Activated naive CD8-positive, alpha-beta T cell treated with anti-CD3 and anti-CD28 coated beads, Interleukin-2, amount 50 U/mL, for 24 hours (primary cell): ENCODE results near the gene IL7R.
"Not testable (repeated sequence)": the region's sequence is repeated elsewhere in the genome, so short reads cannot be mapped to it uniquely, and the experiment has no call there.

Experiments used
- ATAC-seq: fragments of 150-1000 bp; cut with Tn5 transposase; one replicate; pipeline ENCODE4 v1.10.0; 2021
- DNase-seq: peaks from one replicate; pipeline ENCODE4 v3.0.0; 2021
- H3K27ac Mint-ChIP-seq: one replicate; pipeline ENCODE4 v1.8.0; 2021; ENCODE audit warnings: mild to moderate bottlenecking, mixed read lengths
- H3K27me3 Mint-ChIP-seq: one replicate; pipeline ENCODE4 v1.8.0; 2021; ENCODE audit warnings: mixed read lengths
- H3K36me3 Mint-ChIP-seq: one replicate; pipeline ENCODE4 v1.8.0; 2021; ENCODE audit warnings: low read depth, mixed read lengths
- H3K4me1 Mint-ChIP-seq: one replicate; pipeline ENCODE4 v1.8.0; 2021; ENCODE audit warnings: mixed read lengths
- H3K4me3 Mint-ChIP-seq: one replicate; pipeline ENCODE4 v1.8.0; 2021; ENCODE audit warnings: mild to moderate bottlenecking, moderate library complexity, mixed read lengths
- H3K9me3 Mint-ChIP-seq: one replicate; pipeline ENCODE4 v1.8.0; 2021; ENCODE audit warnings: mixed read lengths

IL7R gene

DNA sequence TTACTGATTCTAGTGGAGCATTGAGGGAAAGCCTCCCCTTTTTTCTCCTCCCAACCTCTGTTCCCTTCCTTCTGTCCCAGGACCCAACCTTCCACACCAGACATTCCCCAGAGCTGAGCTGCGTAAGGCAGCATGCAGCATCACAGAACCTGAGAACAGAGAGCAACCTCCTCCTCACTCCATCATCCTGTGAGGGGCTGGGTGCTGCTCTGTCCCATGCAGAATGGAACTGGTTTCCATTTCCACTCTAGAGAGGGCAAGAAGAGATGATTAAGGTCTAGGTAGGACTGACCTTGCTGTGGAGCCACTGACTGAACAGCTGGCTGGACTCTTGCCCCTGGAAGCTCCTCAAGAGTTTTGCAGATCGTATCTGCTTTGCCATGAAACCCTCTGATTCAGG is 30.1 kb upstream of the IL7R start:
- no peaks in the 10 kb centered on the region for H3K27me3 Mint-ChIP-seq
- H3K4me1 Mint-ChIP-seq = peaks cover 98% of the 10 kb centered on the region
- ATAC-seq (peak; percentile 64), DNase-seq (peak; percentile 46)
- H3K36me3 Mint-ChIP-seq = peaks cover 5% of the 10 kb centered on the region
- H3K4me3 Mint-ChIP-seq = peak overlapping the region; percentile 65
- peak overlapping the region; percentile 99 for H3K27ac Mint-ChIP-seq
- no peaks in the 10 kb centered on the region for H3K9me3 Mint-ChIP-seq

- ATAC-seq = peak; percentile 39
- Mint-ChIP-seq H3K36me3 (peaks cover 5% of the 10 kb centered on the region), H3K4me3 (peak overlapping the region; percentile 10), H3K4me1 (peaks cover 98% of the 10 kb centered on the region), H3K27ac (peak overlapping the region; percentile 99), H3K27me3 (no peaks in the 10 kb centered on the region), H3K9me3 (no peaks in the 10 kb centered on the region)
- no peak for DNase-seq
Measured at GRCh38 chr5:35828082-35828598, 28.6 kb upstream of the IL7R start.

GRCh38 chr5:35830587-35830986 is 26.1 kb upstream of the IL7R start:
- H3K36me3 Mint-ChIP-seq = peaks cover 4% of the 10 kb centered on the region
- ATAC-seq (no peak), DNase-seq (no peak)
- H3K4me3 Mint-ChIP-seq = peak overlapping the region; percentile 53
- H3K27me3 Mint-ChIP-seq = no peaks in the 10 kb centered on the region
- H3K4me1 Mint-ChIP-seq = peaks cover 98% of the 10 kb centered on the region
- no peaks in the 10 kb centered on the region for H3K9me3 Mint-ChIP-seq
- peak overlapping the region; percentile 99 for H3K27ac Mint-ChIP-seq

DNA sequence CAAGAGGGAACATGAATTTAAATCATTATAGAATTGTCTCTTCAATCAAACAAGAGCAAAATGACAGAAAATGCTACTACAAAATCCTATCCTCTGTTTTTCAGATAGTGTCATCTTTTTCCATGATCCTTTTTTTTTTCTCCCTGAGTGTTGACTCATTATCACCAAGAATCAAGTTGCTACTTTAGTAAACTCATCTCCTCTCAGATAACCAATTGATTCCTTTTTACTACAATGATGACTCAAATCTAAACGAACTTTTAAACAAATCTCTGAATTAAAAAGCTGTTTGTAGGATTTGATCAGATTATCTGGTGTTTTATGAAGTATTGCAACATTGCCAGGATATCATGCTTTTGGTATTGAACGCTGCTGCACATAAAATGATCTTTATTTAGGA is 23.9 kb upstream of the IL7R start:
- ATAC-seq (peak; percentile 11), DNase-seq (no peak)
- Mint-ChIP-seq H3K36me3 (peaks cover 4% of the 10 kb centered on the region), H3K27me3 (no peaks in the 10 kb centered on the region), H3K27ac (peak overlapping the region; percentile 99), H3K4me1 (peaks cover 97% of the 10 kb centered on the region), H3K4me3 (peak overlapping the region; percentile 39), H3K9me3 (no peaks in the 10 kb centered on the region)

- no peaks in the 10 kb centered on the region for H3K9me3 Mint-ChIP-seq
- no peak for ATAC-seq
- H3K36me3 Mint-ChIP-seq = peaks cover 5% of the 10 kb centered on the region
- peak overlapping the region; percentile 99 for H3K27ac Mint-ChIP-seq
- H3K4me1 Mint-ChIP-seq = peaks cover 97% of the 10 kb centered on the region
- no peak for DNase-seq
- peak overlapping the region; percentile 39 for H3K4me3 Mint-ChIP-seq
- H3K27me3 Mint-ChIP-seq = no peaks in the 10 kb centered on the region
Measured at GRCh38 chr5:35833224-35833623, 23.5 kb upstream of the IL7R start.

- no peak for DNase-seq
- peak overlapping the region; percentile 72 for H3K4me3 Mint-ChIP-seq
- H3K27ac Mint-ChIP-seq = peak overlapping the region; percentile 99
- H3K4me1 Mint-ChIP-seq = peaks cover 97% of the 10 kb centered on the region
- peaks cover 10% of the 10 kb centered on the region for H3K36me3 Mint-ChIP-seq
- ATAC-seq = peak; percentile 60
- peaks cover 4% of the 10 kb centered on the region for H3K9me3 Mint-ChIP-seq
- no peaks in the 10 kb centered on the region for H3K27me3 Mint-ChIP-seq
Measured at GRCh38 chr5:35835796-35836742, 20.6 kb upstream of the IL7R start.

DNA sequence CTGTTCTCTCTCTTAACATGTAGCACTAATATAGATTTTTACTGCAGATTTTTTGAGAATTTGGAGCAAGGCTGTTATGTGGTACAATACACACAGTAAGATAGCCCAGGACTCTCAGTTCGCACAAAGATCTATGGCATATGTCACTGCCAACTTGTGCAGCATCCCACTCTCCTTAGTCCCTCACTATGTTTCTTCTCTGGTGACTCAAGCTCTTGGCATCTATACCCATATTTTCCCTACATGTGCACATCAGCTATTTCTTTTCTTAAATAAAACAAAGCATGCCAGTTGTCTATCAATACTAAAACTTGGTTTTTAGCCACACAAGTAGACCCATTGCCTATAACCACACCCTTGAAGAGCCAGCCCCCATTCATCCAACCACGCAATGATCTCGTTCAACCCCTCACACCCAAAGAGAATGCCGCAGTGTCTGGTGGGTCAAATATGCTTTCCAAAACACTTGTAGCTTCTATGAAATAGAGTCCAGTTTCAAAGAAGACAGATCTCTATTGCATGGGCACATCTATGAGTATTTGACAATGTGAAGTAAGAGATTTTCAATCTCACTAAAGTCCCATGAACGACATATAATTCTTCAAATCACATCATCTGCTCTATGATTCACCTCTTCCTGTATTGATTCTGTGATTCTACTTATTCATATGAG is 18.2 kb upstream of the IL7R start:
- Mint-ChIP-seq H3K9me3 (peaks cover 11% of the 10 kb centered on the region), H3K27me3 (no peaks in the 10 kb centered on the region), H3K36me3 (peaks cover 20% of the 10 kb centered on the region), H3K4me1 (peaks cover 80% of the 10 kb centered on the region), H3K27ac (peak overlapping the region; percentile 99), H3K4me3 (peak overlapping the region; percentile 30)
- peak; percentile 55 for DNase-seq
- peak; percentile 83 for ATAC-seq

DNA sequence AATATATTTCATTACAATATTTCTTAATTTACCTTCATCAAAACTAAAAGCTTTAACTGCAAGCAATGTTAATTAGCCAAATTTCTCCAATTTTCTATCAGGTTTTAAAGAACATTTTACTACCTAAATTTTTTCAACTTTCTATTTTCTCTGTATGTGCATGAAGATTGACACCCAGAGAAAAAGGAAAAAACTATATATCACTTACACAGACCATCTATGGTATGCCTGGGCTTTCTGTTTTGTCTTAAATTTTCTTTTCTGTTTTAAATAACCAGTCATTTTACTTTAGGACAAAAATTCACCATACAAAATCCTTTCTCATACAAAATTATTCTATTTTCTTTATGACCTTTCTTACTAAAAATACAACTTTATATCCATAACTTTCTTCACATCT is 13.8 kb upstream of the IL7R start:
- Mint-ChIP-seq H3K4me3 (no peak overlapping the region), H3K9me3 (peaks cover 48% of the 10 kb centered on the region), H3K36me3 (peaks cover 58% of the 10 kb centered on the region), H3K4me1 (peaks cover 50% of the 10 kb centered on the region), H3K27me3 (no peaks in the 10 kb centered on the region), H3K27ac (no peak overlapping the region)
- no peak for DNase-seq
- ATAC-seq = no peak

GRCh38 chr5:35845508-35845907 is 11.2 kb upstream of the IL7R start:
- H3K4me1 Mint-ChIP-seq = peaks cover 37% of the 10 kb centered on the region
- not testable (repeated sequence) for H3K27me3 Mint-ChIP-seq, H3K4me3 Mint-ChIP-seq, H3K27ac Mint-ChIP-seq, ATAC-seq, DNase-seq
- H3K9me3 Mint-ChIP-seq = peaks cover 48% of the 10 kb centered on the region
- H3K36me3 Mint-ChIP-seq = peaks cover 66% of the 10 kb centered on the region

- ATAC-seq (no peak), DNase-seq (no peak)
- Mint-ChIP-seq H3K27me3 (no peaks in the 10 kb centered on the region), H3K36me3 (peaks cover 67% of the 10 kb centered on the region), H3K4me1 (peaks cover 47% of the 10 kb centered on the region), H3K4me3 (no peak overlapping the region), H3K27ac (no peak overlapping the region), H3K9me3 (peaks cover 52% of the 10 kb centered on the region)
Measured at GRCh38 chr5:35847491-35847890, 9.2 kb upstream of the IL7R start.

DNA sequence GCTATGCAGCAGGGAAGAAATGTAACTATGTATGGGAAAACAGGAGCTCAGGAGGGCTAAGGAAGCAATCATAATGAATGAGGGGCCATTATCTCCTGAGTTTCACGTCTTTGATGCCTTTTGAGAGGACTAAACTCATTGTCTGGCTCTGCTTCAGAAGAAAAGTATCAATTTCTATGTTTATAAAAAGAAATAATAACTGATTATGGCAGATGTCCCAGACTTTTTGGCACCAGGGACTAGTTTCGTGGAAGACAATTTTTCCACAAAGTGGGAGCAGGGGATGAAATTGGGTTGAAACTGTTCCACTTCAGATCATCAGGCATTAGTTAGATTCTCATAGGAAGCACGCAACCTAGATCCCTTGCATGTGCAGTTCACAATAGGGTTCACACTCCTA is 8.7 kb upstream of the IL7R start:
- Mint-ChIP-seq H3K4me1 (peaks cover 52% of the 10 kb centered on the region), H3K27ac (no peak overlapping the region), H3K9me3 (peaks cover 51% of the 10 kb centered on the region), H3K4me3 (no peak overlapping the region), H3K36me3 (peaks cover 63% of the 10 kb centered on the region), H3K27me3 (no peaks in the 10 kb centered on the region)
- DNase-seq (no peak), ATAC-seq (no peak)

DNA sequence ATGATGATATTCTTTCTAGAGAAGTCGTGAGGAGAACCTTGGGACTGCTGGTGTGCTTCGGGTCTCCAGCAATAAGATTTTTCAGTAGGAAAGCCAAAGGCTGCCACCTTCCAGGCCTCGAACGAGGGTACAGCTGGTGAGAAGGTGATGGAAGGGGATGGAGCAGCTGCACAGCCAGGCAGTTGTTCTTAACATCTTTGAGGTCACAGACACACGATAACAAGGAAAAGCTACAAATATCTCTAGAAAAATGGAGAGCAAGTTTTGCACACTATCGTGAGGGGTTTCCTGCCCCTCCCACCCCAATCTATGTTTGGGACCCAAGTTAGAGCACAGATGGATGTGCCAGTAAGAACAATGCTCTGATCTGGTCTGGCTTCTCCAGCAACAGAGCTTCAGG is 6.8 kb upstream of the IL7R start:
- Mint-ChIP-seq H3K9me3 (peaks cover 32% of the 10 kb centered on the region), H3K27me3 (no peaks in the 10 kb centered on the region), H3K27ac (peak overlapping the region; percentile 94), H3K36me3 (peaks cover 64% of the 10 kb centered on the region), H3K4me1 (peaks cover 59% of the 10 kb centered on the region), H3K4me3 (no peak overlapping the region)
- no peak for DNase-seq
- no peak for ATAC-seq

DNA sequence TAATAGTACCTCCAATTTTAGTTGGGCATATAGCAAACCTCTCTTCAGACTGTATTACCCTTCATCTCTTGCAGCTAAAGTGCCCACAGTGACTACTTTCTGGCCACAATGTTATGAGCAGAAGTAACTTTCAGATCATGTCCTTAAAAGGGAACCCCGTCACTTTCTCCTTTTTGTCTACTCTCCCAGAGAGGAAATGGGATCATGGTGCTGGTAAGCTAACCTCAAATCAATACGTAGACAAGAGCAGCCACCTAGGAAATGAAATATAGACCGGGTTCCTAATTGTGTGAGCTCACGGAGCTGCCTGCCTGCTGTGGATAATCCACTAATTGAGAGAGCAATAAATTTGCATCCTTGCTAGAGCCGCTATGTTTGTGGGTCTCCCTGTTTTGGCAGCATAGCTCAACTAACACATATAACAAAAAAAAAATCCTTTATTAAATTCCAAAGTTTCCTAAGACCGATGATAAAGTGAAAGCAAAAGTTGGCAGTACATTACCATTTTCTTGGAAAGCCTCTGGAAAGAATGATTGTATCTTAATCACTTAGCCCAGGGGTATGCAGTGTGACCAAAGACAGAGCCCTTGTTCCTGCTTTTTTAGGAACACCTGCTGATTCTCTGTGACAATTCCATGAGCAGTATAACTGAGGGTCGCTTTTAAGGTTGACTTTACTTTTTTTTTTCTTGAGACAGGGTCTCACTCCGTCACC is 5.6 kb upstream of the IL7R start:
- Mint-ChIP-seq H3K36me3 (peaks cover 60% of the 10 kb centered on the region), H3K4me1 (peaks cover 71% of the 10 kb centered on the region), H3K9me3 (peaks cover 25% of the 10 kb centered on the region), H3K27me3 (no peaks in the 10 kb centered on the region), H3K4me3 (peak overlapping the region; percentile 88), H3K27ac (peak overlapping the region; percentile 94)
- DNase-seq = no peak
- ATAC-seq = no peak

DNA sequence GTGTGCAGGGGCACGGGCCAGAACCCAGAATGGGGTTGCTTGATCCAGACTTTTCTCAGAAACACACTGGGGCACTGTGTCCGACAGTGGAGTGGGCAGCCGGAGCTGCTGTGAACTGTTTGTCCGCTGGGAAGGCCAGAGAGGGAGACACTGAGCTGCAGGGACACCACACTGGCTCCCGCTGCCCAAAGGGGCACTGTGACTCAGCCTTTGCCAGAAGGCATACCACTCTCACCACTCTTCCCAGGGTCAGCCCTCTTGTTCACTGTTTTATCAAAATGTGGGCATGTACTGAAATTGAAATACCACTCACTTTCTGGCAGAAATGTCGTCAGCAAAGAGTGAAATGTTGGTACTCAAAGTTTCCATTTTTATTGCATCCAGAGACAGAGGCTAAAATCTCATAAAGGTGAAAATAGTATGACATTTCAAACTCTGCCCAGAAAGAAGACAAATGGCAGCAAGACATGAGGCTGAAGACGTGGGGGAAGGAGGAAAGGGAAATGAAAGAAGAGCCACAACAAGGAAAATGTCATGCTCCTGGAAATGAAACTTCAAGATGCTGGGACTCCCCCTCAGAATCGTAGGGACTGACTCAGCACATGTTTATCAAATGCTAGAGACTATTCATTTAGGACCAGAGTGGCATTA is 4.5 kb upstream of the IL7R start:
- no peaks in the 10 kb centered on the region for H3K27me3 Mint-ChIP-seq
- peak overlapping the region; percentile 88 for H3K4me3 Mint-ChIP-seq
- peak overlapping the region; percentile 94 for H3K27ac Mint-ChIP-seq
- ATAC-seq (peak; percentile 59), DNase-seq (peak; percentile 67)
- peaks cover 15% of the 10 kb centered on the region for H3K9me3 Mint-ChIP-seq
- H3K36me3 Mint-ChIP-seq = peaks cover 54% of the 10 kb centered on the region
- peaks cover 77% of the 10 kb centered on the region for H3K4me1 Mint-ChIP-seq
